Activated CD8-positive, alpha-beta memory T cell treated with anti-CD3 and anti-CD28 coated beads for 48 hours (primary cell): ENCODE results near the gene NUMA1.

Experiments
- DNase-seq, 3 experiments: peaks; one replicate each; pipeline ENCODE4 v3.0.0-alpha.2; 2020; ENCODE audit warnings: low read depth in 2 of 3, low spot score in 2 of 3

NUMA1 gene

GRCh38 chr11:72015511-72016061 is 64.8 kb downstream of the NUMA1 start:
- DNase-seq: no peak

- DNase-seq: no peak
Measured at GRCh38 chr11:72014761-72015320, 65.5 kb downstream of the NUMA1 start.

GRCh38 chr11:72013765-72014711 is 66.3 kb downstream of the NUMA1 start:
- DNase-seq: no peak

GRCh38 chr11:72012897-72013721 is 67.2 kb downstream of the NUMA1 start:
- no peak for DNase-seq

DNA sequence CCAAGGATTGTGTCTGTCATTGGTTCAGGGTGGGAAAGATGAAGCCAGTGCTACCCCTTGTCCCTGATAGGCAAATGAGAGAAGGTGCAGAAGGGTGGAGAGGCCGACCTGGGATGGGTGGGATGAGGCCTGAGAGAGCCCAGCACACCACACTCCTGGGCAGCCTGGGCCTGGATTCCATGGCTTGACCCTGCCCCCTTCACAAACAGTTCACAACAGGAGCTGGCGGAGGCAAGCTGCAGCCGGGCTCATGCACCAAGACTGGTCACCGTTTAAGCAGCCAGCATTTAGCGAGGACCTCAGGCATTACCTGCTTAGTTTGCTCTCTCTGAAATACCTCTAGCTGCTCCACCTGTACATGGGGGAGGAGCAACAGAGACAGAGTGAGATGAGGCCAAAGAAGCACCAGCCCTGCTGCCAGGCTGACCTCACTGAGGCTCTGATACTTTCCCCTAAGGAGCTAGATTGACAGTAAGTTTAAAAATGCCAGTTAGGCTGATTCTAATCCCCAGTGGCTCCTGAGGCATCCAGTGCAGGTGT is 68.2 kb downstream of the NUMA1 start:
- no peak for DNase-seq

GRCh38 chr11:72010529-72011233 is 69.7 kb downstream of the NUMA1 start:
- no peak for DNase-seq

- DNase-seq: no peak
Measured at GRCh38 chr11:72009156-72009555, 71.2 kb downstream of the NUMA1 start.

DNA sequence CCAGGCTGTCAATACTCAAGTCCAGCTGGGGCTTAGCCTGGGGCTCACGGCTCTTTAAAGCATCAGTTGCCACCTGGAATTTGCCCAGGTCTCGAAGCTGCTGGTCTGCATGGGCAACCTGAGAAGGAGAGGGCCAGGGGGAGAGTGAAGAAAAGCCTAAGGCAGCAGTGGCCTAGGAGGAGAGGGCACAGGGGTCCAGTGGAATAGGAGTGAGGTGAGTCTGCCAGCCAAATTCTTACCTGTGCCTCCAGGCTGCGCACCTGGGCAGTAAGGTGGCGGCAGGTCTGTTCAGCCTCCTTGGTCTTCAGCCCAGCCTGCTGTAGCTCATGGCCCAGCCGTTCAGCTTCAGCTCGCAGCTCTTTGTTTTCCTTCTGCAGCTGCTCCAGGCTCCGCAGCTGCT is 71.6 kb downstream of the NUMA1 start:
- DNase-seq: no peak

DNA sequence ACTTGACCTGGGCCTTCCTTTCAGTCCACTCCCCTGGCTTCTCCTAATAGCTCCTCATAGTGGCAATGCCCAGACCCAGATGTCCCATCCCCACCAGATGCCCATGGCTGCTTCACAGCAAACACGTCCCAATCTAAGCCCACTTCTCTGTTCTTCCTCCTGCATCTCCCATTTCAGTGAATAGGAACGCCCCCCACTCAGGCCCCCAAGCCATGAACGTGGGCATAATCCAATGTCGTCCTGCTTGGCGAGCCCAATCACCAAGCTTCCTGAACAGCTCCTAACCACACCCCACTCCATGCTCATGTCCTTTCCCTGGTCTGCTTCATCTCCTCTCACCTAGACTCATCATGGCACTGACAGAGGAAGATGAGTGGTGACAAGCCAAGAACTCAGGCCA is 72.8 kb downstream of the NUMA1 start:
- DNase-seq: no peak

DNA sequence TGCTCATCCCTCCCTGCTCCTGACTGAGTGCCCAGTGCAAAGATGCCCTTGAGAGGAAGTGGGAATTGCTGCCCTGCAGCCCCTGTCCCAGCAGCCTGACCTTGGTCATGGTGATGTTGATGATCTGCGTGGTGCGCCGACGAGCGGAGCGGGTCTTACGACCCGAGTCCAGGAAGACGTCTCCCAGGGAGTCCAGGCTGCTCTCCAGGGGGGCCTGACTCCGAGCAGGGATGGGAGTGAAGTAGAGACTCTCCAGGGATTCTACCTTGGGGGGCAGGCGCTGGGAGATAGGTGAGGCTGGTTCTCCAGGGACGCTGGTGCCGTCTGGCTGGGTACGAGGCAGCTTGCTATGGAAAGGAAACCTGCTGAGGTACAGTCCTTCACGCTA is 73.3 kb downstream of the NUMA1 start:
- no peak for DNase-seq

GRCh38 chr11:72006309-72007088 is 73.8 kb downstream of the NUMA1 start:
- no peak for DNase-seq

DNA sequence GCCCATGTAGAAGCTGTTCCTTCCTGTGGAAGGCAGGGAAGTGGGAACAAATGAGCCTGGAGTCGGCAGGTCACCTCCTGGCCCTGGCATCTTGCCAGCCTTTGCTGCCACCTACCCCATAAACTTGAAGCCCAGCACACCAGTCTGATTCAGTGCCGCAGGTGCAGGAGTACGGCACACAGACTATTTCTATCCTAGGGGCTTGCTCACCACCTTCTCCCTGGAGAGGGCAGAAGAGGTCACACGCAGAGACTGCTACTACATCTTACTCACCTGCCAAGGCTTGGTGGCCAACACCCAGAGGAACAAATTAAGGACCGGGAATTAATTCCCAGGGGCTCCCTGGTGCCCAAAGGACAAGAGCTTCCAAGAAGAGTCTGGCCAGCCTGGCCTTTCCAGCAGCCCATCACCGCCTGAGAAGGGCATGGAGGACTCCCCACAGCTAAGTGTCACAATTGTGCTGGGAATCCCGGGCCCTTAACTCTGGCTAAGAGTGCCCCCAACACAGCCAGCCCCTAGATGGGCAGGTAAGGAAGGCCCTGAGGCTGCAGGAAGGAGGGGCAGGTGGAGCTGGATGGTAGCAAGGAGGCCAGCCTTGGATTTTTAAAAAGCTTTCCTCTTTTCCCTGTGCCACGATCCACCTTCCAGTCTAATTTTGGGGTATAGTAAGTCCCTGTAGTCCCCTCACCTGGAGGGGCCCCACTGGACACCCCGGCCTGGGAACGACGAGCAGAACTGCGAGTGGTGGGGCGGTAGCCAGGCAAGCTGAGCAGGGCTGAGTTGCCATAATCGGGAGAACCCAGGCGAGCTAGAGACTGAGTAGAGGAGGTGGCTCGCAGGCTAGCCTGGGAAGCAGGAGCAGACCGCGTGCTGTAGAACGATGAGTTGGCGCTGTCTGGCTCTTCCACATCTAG is 74.7 kb downstream of the NUMA1 start:
- no peak for DNase-seq

- no peak for DNase-seq
Measured at GRCh38 chr11:72004515-72005346, 75.6 kb downstream of the NUMA1 start.

GRCh38 chr11:72003776-72004171 is 76.6 kb downstream of the NUMA1 start:
- no peak for DNase-seq

DNA sequence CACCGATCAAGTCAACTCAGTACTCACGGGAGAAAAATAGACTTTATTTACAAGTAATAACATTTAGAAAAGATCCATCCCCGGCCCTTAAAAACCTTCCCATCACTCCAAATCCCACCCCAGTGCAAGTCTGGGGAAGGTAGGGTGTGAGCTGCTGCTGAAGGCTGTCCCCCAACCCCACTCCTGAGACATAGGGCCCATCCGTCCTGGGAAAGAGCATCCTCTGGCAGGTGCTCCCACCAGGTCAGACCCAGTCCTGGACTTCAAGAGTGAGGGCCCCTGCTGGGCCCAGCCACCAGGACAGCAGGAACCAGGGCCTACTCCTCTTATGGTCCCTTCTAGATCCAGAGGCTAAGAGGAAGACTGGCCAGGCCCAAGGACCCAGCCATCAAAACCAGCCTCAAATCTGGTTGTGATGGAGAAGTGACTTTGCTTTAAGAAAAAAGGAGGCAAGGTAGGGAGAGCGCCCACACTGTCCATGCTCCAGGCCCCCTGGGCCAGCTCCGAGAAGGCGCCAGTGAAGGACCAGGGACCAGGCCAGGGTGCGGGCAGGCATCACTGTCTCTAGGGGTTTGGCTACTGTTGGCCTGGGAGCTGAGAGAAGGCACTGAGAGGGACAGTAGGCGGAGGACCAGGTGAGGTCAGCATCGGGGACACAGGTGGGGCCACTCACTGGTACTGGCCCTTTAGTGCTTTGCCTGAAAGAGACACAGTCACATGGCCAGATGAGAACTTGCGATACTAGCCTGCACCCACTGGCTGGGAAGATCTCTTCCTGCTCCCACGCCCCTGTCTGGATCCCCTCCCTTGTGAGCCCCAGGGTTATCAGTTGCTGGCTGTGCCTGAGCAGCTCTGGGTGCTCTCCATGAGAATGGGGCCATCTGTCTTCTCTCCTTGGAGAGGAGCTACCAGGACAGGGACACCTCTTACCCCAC is 77.2 kb downstream of the NUMA1 start:
- no peak for DNase-seq

- no peak for DNase-seq
Measured at GRCh38 chr11:72001834-72002591, 78.3 kb downstream of the NUMA1 start.
